A673 (cell line): ENCODE measurements around the gene IFNAR1. TPM values are rescaled to one million over a fixed set of nuclear protein-coding genes. Genes with fewer than 3 reads are reported as not detected.

Experiments used
- Bru-seq: library from RNA; stranded (reverse); fragments of 400-500 nt; gene quantifications from one replicate; lab custom pipeline; 2021; lab: Mats Ljungman, UMichigan
- BruChase-seq, 2 experiments: library from RNA; stranded (reverse); fragments of 400-500 nt; gene quantifications; one replicate each; lab custom pipeline; 2021; lab: Mats Ljungman, UMichigan
- BruUV-seq: library from RNA; stranded (reverse); fragments of 400-500 nt; replicated peaks from 2 replicates; lab custom pipeline; 2021; lab: Mats Ljungman, UMichigan
- CTCF ChIA-PET: fragments of 300-600 bp; sonication (Branson Sonifier 250); formaldehyde crosslinking; loops from one replicate; lab custom pipeline; 2022; ENCODE audit warnings: antibody characterized with exemption; lab: Charles Lee
- POLR2A ChIA-PET: fragments of 300-600 bp; sonication (Branson Sonifier 250); formaldehyde crosslinking; loops from one replicate; lab custom pipeline; 2022; ENCODE audit warnings: antibody characterized with exemption; ENCODE audit not compliant: low non-redundant PET; lab: Charles Lee
- DNase-seq: peaks from one replicate; pipeline ENCODE4 v3.0.0-alpha.2; 2015; ENCODE audit warnings: low spot score
- H3K27ac ChIP-seq: fragments of 200-600 bp; sonication (generic); 2 replicates; pipeline ENCODE4 v1.5.1; 2016; ENCODE audit warnings: mixed run types, low read depth, mild to moderate bottlenecking, mixed read lengths, antibody characterized with exemption, low read length; ENCODE audit not compliant: poor library complexity, severe bottlenecking
- H3K27me3 ChIP-seq: fragments of 200-600 bp; sonication (generic); replicated peaks from 2 replicates; pipeline ENCODE4 v1.6.1; 2017; ENCODE audit warnings: mixed run types, low read depth, mild to moderate bottlenecking, mixed read lengths, antibody characterized with exemption, low read length; ENCODE audit not compliant: insufficient read depth, poor library complexity
- H3K36me3 ChIP-seq: fragments of 200-600 bp; sonication (generic); 2 replicates; pipeline ENCODE4 v1.6.1; 2016; ENCODE audit warnings: mixed run types, mild to moderate bottlenecking, mixed read lengths, antibody characterized with exemption, low read length; ENCODE audit not compliant: insufficient read depth, poor library complexity, severe bottlenecking
- H3K4me1 ChIP-seq: fragments of 200-600 bp; sonication (generic); 2 replicates; pipeline ENCODE4 v1.6.1; 2017; ENCODE audit warnings: mixed run types, mild to moderate bottlenecking, mixed read lengths, antibody characterized with exemption, low read length; ENCODE audit not compliant: insufficient read depth, poor library complexity, severe bottlenecking
- H3K4me3 ChIP-seq: fragments of 200-600 bp; sonication (generic); 2 replicates; pipeline ENCODE4 v1.5.1; 2016; ENCODE audit warnings: low read depth, mixed run types, mild to moderate bottlenecking, mixed read lengths, low read length; ENCODE audit not compliant: poor library complexity, severe bottlenecking
- H3K9me3 ChIP-seq: fragments of 200-600 bp; sonication (generic); 2 replicates; pipeline ENCODE4 v1.6.1; 2016; ENCODE audit warnings: mixed run types, low read depth, mild to moderate bottlenecking, mixed read lengths, antibody characterized with exemption, low read length; ENCODE audit not compliant: poor library complexity, severe bottlenecking
- EZH2 ChIP-seq: fragments of 200-600 bp; sonication (generic); IDR thresholded peaks from 2 replicates; pipeline ENCODE4 v1.6.1; 2017; ENCODE audit warnings: borderline replicate concordance, low read depth, mild to moderate bottlenecking, mixed read lengths, antibody characterized with exemption, low read length; ENCODE audit not compliant: poor library complexity, severe bottlenecking
- intact Hi-C: fragments of 100-400 bp; cut with micrococcal nuclease; formaldehyde crosslinking; loops from one replicate; pipeline ENCODE4 v1.10.0; 2022; ENCODE audit not compliant: unreplicated experiment
- long read RNA-seq: library from polyadenylated mRNA; stranded (forward); transcript quantifications from one replicate; pipeline ENCODE4 v2.0.0, GENCODE V29; 2022
- total RNA-seq: library from RNA; stranded (reverse); gene quantifications from 2 replicates; pipeline ENCODE4 v1.2.3, GENCODE V29; 2021
- TF ChIP-seq, protein P1 (sequence below): fragments of 300-800, 200-600 bp; sonication (generic); conservative IDR thresholded peaks from 2 replicates; pipeline ENCODE4 v1.5.1; 2017; ENCODE audit warnings: low read depth, mild to moderate bottlenecking, antibody characterized with exemption, low read length, moderate library complexity, mixed read lengths

The IFNAR1 gene
- total RNA-seq (32.4 and 38.1 TPM in 2 replicates), Bru-seq, nascent RNA (percentile 78 among the genes with signal in this experiment), BruChase-seq, experiment 1, labeled RNA remaining after a 2-hour chase (percentile 79 among the genes with signal in this experiment), BruChase-seq, experiment 2, labeled RNA remaining after a 6-hour chase (percentile 88 among the genes with signal in this experiment)
- long read RNA-seq, full-length matches to known transcripts, result 67 of 97 reads
- long read RNA-seq, partial matches to known transcripts, result 6 of 97 reads
- long read RNA-seq, other reads (novel, unspliced or antisense), result 24 of 97 reads

DNA sequence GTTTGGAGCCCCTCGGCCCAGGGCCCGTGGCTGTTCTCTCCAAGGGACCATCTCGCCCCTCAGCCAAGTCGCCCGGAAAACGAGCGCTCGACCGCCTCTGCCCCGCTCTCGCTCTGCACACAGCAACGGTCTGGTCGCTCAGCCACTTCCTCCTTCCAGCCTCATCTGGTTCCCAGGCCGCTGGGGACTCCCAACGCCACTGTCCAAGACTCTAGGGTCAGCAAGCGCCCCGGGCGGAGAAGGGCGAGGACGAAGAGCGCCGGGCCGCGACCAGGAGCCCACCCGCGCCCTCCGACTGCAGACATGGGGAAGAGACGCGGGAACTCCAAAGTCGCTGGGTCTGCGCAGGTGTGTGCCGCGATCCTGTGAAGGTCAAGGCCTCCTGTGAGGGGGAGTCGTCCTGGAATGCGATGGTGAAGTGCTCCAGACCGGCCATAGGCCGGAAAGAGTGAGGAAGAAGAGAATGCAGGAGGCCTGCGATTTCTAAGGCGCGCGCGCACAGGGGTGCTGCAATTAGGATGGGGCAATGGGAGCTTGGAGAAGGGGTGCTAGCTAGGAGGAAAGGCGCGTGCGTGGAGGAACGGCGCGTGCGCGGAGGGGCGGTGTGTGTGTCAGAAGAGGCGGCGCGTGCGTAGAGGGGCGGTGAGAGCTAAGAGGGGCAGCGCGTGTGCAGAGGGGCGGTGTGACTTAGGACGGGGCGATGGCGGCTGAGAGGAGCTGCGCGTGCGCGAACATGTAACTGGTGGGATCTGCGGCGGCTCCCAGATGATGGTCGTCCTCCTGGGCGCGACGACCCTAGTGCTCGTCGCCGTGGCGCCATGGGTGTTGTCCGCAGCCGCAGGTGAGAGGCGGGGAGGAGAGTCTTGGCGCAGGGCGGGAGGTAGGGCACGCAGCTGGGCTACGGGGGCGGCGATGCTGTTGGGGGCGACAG is at the start of gene IFNAR1:
TSS of gene IFNAR1 (plus strand) at position 680 of the 931 bp plus-strand sequence. CDS start at position 766, 86 bp downstream.
- intact Hi-C loops, result no loop called here
- Histone ChIP-seq H3K27me3 (no peaks in the 10 kb centered on the region), H3K36me3 (no peaks in the 10 kb centered on the region), H3K4me1 (no peaks in the 10 kb centered on the region), H3K27ac (peak within 1 kb of the TSS; percentile 90), H3K9me3 (no peaks in the 10 kb centered on the region), H3K4me3 (peak within 1 kb of the TSS; percentile 78)
- ChIA-PET CTCF (interaction anchor here (0.5 to 1.1 kb wide), 5 partner anchors 37 to 276 kb away, joined by 3 to 6 read pairs (median 4); no protein-coding TSS in a partner anchor), POLR2A (interaction anchor here (0.5 kb wide), 1 partner anchor 850 kb away, joined by 9 read pairs; no protein-coding TSS in a partner anchor)
- TF ChIP-seq, protein P1, sequence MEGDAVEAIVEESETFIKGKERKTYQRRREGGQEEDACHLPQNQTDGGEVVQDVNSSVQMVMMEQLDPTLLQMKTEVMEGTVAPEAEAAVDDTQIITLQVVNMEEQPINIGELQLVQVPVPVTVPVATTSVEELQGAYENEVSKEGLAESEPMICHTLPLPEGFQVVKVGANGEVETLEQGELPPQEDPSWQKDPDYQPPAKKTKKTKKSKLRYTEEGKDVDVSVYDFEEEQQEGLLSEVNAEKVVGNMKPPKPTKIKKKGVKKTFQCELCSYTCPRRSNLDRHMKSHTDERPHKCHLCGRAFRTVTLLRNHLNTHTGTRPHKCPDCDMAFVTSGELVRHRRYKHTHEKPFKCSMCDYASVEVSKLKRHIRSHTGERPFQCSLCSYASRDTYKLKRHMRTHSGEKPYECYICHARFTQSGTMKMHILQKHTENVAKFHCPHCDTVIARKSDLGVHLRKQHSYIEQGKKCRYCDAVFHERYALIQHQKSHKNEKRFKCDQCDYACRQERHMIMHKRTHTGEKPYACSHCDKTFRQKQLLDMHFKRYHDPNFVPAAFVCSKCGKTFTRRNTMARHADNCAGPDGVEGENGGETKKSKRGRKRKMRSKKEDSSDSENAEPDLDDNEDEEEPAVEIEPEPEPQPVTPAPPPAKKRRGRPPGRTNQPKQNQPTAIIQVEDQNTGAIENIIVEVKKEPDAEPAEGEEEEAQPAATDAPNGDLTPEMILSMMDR, result no peak
- no peak for TF ChIP-seq EZH2
- peak; percentile 99 for DNase-seq
- no TSS peak for BruUV-seq

DNA sequence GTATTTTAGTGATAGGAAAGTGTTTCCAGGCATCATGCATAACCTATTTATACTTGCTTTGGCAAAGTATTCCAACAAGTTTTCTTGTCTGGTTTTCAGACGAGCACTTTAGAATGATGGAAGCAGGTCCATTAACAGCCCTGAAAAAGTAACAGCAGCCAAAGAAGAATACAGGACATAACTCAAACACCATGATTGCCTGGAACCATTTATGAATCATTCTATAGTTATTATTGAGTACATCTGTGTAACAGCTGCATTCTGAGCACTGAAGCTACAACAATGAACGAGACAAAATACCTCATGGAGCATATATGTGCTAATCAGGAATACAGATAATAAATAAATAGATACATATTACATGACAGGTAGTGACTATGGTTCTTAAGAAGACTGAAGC is 46.0 kb upstream of the IFNAR1 start:
- no TSS peak for BruUV-seq
- no peaks in the 10 kb centered on the region for H3K36me3 ChIP-seq
- DNase-seq, result no peak
- H3K27me3 ChIP-seq, result no peaks in the 10 kb centered on the region
- ChIA-PET POLR2A (no interaction called here), CTCF (no interaction called here)
- H3K9me3 ChIP-seq, result no peaks in the 10 kb centered on the region
- TF ChIP-seq EZH2, result no peak
- TF ChIP-seq, protein P1, result no peak
- intact Hi-C loops, result no loop called here
- H3K27ac ChIP-seq, result no peak overlapping the region
- H3K4me1 ChIP-seq, result no peaks in the 10 kb centered on the region
- no peak overlapping the region for H3K4me3 ChIP-seq

DNA sequence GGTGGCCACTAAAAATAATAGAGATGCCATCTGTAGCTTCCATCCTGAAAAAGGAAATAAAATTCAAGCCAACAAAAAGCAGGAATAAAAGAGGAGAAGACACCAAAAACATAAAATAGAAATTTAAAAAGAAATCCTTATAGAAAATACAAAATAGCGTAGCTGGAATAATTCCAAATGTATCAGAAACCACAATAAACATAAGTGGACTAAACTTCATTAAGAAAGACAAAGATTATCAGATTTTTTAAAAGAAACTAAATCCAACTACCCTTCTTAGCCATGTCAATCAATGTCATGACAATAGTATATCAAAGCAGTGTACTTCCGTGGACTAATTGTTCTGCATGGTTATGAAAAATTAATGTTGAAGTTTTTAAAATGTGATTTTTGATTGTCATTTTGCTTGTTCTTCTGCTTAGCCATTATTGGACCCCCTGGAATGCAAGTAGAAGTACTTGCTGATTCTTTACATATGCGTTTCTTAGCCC is 45.4 kb upstream of the IFNAR1 start:
- POLR2A ChIA-PET, result no interaction called here

More for the DNA sequence above, 45.4 kb upstream of the IFNAR1 start:
- TF ChIP-seq, protein P1, result no peak
- TF ChIP-seq EZH2, result no peak
- Histone ChIP-seq H3K9me3 (no peaks in the 10 kb centered on the region), H3K4me1 (no peaks in the 10 kb centered on the region), H3K27me3 (no peaks in the 10 kb centered on the region), H3K4me3 (no peak overlapping the region), H3K36me3 (no peaks in the 10 kb centered on the region), H3K27ac (no peak overlapping the region)
- intact Hi-C loops, result no loop called here
- DNase-seq, result no peak
- no TSS peak for BruUV-seq
- CTCF ChIA-PET, result no interaction called here
